ENCODE data around the gene CST2. TPM values are rescaled to one million over a fixed set of nuclear protein-coding genes. Genes with fewer than 3 reads are reported as not detected.

Gene CST2
- polyA plus RNA-seq, 4 donors = 0.31 TPM; not detected in 3

Other genes starting within 250 kb of the CST2 start
- not detected for gene CST9, start 220.8 kb downstream of the CST2 start, polyA plus RNA-seq
- gene CST3, start 188.8 kb downstream of the CST2 start, polyA plus RNA-seq = 100 to 1,000 TPM; 443 to 907 (median 470) TPM
- gene CST4, start 137.7 kb downstream of the CST2 start, polyA plus RNA-seq = not detected
- not detected for gene CST1, start 75.8 kb downstream of the CST2 start, polyA plus RNA-seq
- gene CST5, start 53.0 kb upstream of the CST2 start, polyA plus RNA-seq = under 1 TPM in 1 of 4 donors, not detected in 3; 0.16 TPM
- under 1 TPM in 1 of 4 donors, not detected in 3; 0.19 TPM for gene GGTLC1, start 162.1 kb upstream of the CST2 start, polyA plus RNA-seq